Right atrium auricular region (tissue), 2 donors: ENCODE measurements around the gene OR51V1. TPM values are rescaled to one million over a fixed set of nuclear protein-coding genes. Genes with fewer than 3 reads are reported as not detected.

Experiments
- DNase-seq: peaks from one replicate; pipeline ENCODE4 v3.0.0-alpha.2; 2019; ENCODE audit warnings: low spot score
- H3K27ac ChIP-seq, 2 donors: fragments of 200-600 bp; sonication (generic); 1 replicate in 1 of 2; 2 replicates in 1 of 2; pipeline ENCODE4 v1.5.1; 2016 to 2019
- H3K27me3 ChIP-seq, 2 donors: fragments of 200-600 bp; sonication (generic); one replicate each; pipeline versions ENCODE4 v1.5.1 to v1.6.0; 2017 to 2019
- H3K36me3 ChIP-seq: fragments of 200-600 bp; sonication (generic); one replicate; pipeline ENCODE4 v1.5.1; 2016
- H3K4me1 ChIP-seq, 2 donors: fragments of 200-600 bp; sonication (generic); one replicate each; pipeline versions ENCODE4 v1.5.1 to v1.6.0; 2017 to 2019
- H3K4me3 ChIP-seq, 2 donors: fragments of 200-600 bp; sonication (generic); 1 replicate in 1 of 2; 2 replicates in 1 of 2; pipeline ENCODE4 v1.5.1; 2017 to 2019; ENCODE audit warnings: mild to moderate bottlenecking in 1 of 2, moderate library complexity in 1 of 2
- H3K9me3 ChIP-seq, 2 donors: fragments of 200-600 bp; sonication (generic); one replicate each; pipeline ENCODE4 v1.5.1; 2019
- CTCF ChIP-seq, 2 donors: fragments of 200-600 bp; sonication (generic); IDR thresholded peaks; one replicate each; pipeline ENCODE4 v1.5.1; 2019; ENCODE audit warnings: antibody characterized with exemption in 2 of 2
- total RNA-seq, 2 donors: library from RNA; depleted of rRNA; stranded (reverse); fragments of >200 nt; gene quantifications; one replicate each; pipeline ENCODE4 v1.1.0, GENCODE V29; 2016

The OR51V1 gene
- total RNA-seq, 2 donors from 2014 or later = not detected

- Histone ChIP-seq H3K9me3 (no peaks in the 10 kb centered on the region), H3K27ac (no peak overlapping the region), H3K4me1 (no peaks in the 10 kb centered on the region), H3K27me3 (no peaks in the 10 kb centered on the region), H3K36me3 (no peaks in the 10 kb centered on the region), H3K4me3 (no peak overlapping the region)
- DNase-seq = no peak
- TF ChIP-seq CTCF (IDR thresholded peaks at IDR 0.05) = no peak
Measured at GRCh38 chr11:5243816-5244180, 43.3 kb upstream of the OR51V1 start.

- H3K36me3 ChIP-seq = no peaks in the 10 kb centered on the region
- no peak overlapping the region for H3K4me3 ChIP-seq
- no peak for DNase-seq
- no peak overlapping the region for H3K27ac ChIP-seq
- no peak for TF ChIP-seq CTCF (IDR thresholded peaks at IDR 0.05)
- no peaks in the 10 kb centered on the region for H3K9me3 ChIP-seq
- no peaks in the 10 kb centered on the region for H3K4me1 ChIP-seq
- H3K27me3 ChIP-seq = no peaks in the 10 kb centered on the region
Measured at GRCh38 chr11:5242933-5243815, 42.7 kb upstream of the OR51V1 start.

GRCh38 chr11:5242208-5242607, 41.7 kb upstream of the OR51V1 start:
- Histone ChIP-seq H3K36me3 (no peaks in the 10 kb centered on the region), H3K4me1 (no peaks in the 10 kb centered on the region), H3K4me3 (no peak overlapping the region), H3K27me3 (no peaks in the 10 kb centered on the region), H3K9me3 (no peaks in the 10 kb centered on the region), H3K27ac (no peak overlapping the region)
- no peak for DNase-seq
- no peak for TF ChIP-seq CTCF (IDR thresholded peaks at IDR 0.05)

GRCh38 chr11:5241458-5241857, 41.0 kb upstream of the OR51V1 start:
- no peaks in the 10 kb centered on the region for H3K9me3 ChIP-seq
- H3K4me3 ChIP-seq = no peak overlapping the region
- DNase-seq = no peak
- H3K27me3 ChIP-seq = no peaks in the 10 kb centered on the region
- no peaks in the 10 kb centered on the region for H3K36me3 ChIP-seq
- TF ChIP-seq CTCF (IDR thresholded peaks at IDR 0.05) = no peak
- no peaks in the 10 kb centered on the region for H3K4me1 ChIP-seq
- H3K27ac ChIP-seq = no peak overlapping the region

- no peak for DNase-seq
- TF ChIP-seq CTCF (IDR thresholded peaks at IDR 0.05) = no peak
- Histone ChIP-seq H3K27me3 (no peaks in the 10 kb centered on the region), H3K27ac (no peak overlapping the region), H3K36me3 (no peaks in the 10 kb centered on the region), H3K9me3 (no peaks in the 10 kb centered on the region), H3K4me3 (no peak overlapping the region), H3K4me1 (no peaks in the 10 kb centered on the region)
Measured at GRCh38 chr11:5240458-5240857, 40.0 kb upstream of the OR51V1 start.

GRCh38 chr11:5240056-5240455, 39.6 kb upstream of the OR51V1 start:
- TF ChIP-seq CTCF (IDR thresholded peaks at IDR 0.05) = no peak
- Histone ChIP-seq H3K4me3 (no peak overlapping the region), H3K27me3 (no peaks in the 10 kb centered on the region), H3K4me1 (no peaks in the 10 kb centered on the region), H3K36me3 (no peaks in the 10 kb centered on the region), H3K27ac (no peak overlapping the region), H3K9me3 (no peaks in the 10 kb centered on the region)
- DNase-seq = no peak
